ENCODE results near the gene KLHL13. TPM values are rescaled to one million over a fixed set of nuclear protein-coding genes. Genes with fewer than 3 reads are reported as not detected.
A peak's percentile ranks its signal among the peaks of the same experiment; 100 is the strongest.

The KLHL13 gene
- total RNA-seq, 4 donors from 2014 or later, result 1.2 to 5.2 (median 2.0) TPM

GRCh38 chrX:118117741-118118140 is 1.1 kb upstream of the KLHL13 start:
- TF ChIP-seq, protein P1, sequence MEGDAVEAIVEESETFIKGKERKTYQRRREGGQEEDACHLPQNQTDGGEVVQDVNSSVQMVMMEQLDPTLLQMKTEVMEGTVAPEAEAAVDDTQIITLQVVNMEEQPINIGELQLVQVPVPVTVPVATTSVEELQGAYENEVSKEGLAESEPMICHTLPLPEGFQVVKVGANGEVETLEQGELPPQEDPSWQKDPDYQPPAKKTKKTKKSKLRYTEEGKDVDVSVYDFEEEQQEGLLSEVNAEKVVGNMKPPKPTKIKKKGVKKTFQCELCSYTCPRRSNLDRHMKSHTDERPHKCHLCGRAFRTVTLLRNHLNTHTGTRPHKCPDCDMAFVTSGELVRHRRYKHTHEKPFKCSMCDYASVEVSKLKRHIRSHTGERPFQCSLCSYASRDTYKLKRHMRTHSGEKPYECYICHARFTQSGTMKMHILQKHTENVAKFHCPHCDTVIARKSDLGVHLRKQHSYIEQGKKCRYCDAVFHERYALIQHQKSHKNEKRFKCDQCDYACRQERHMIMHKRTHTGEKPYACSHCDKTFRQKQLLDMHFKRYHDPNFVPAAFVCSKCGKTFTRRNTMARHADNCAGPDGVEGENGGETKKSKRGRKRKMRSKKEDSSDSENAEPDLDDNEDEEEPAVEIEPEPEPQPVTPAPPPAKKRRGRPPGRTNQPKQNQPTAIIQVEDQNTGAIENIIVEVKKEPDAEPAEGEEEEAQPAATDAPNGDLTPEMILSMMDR (IDR thresholded peaks at IDR 0.05), result no peak
- DNase-seq (ENCODE audit: low spot score) (no peak), ATAC-seq (ENCODE audit: low FRiP score) (no peak)

GRCh38 chrX:118115953-118116712 is 477 bp downstream of the KLHL13 start:
- DNase-seq (ENCODE audit: low spot score) (no peak), ATAC-seq (ENCODE audit: low FRiP score) (peak; percentile 32)

DNA sequence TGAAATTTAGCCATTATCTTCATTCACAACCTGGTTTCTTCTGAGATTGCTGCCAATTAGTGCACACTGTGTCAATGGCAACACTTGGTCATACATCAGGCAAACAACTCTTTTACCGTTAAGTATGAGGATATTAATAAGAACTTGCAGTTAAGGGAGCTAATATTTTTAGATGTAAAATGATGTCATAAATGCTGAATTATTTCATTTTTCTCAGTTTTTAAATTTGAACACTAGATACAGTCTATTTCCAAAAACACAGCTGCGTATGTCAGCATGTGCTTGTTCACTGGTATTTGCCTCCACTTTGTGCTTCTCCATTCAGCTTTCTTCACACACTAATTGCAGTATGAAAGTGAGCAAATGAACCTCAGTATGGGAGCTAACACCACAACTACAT is 1.6 kb downstream of the KLHL13 start:
- ATAC-seq (ENCODE audit: low FRiP score) (no peak), DNase-seq (ENCODE audit: low spot score) (no peak)
- TF ChIP-seq, protein P1 (IDR thresholded peaks at IDR 0.05), result no peak

More at GRCh38 chrX:118115953-118116712, 477 bp downstream of the KLHL13 start:
- TF ChIP-seq, protein P1 (IDR thresholded peaks at IDR 0.05), result no peak

DNA sequence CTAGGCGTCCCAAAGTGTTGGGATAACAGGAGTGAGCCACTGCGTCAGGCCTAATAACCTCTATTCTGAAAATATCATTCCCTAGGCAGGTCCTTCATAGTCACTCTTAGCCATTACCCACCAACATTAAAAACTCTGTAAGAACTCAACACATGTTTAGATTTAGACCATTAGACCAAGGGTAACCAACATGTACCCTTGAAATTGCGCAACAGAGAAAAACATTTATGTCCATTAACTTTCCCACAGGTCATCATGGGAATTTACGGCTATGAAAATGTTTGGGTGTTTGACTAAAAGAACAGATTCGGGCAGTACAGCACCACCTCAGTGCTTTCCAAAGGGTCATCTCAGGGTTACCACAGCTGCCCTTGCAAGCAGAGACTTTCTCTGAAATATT is 7.5 kb downstream of the KLHL13 start:
- ATAC-seq (ENCODE audit: low FRiP score) (no peak), DNase-seq (ENCODE audit: low spot score) (no peak)
- TF ChIP-seq, protein P1 (IDR thresholded peaks at IDR 0.05), result no peak

DNA sequence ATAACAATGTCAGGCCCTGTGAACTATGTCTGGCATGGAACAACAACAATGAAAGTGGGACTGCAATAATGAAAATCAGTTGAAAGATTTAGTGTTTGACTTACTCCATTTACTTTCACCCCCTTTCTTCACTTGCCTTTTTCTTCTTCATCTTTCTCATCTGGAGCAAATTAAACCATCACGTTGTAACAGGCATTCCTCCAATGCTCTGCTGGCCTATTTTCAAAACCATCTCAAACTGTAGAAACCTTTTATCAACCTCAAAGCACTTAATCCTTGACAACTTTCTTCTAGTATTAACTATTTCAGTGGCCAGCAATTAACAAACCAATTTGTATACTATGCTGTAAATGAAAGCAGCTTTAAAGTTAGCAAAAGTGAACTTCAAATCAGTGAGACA is 8.3 kb downstream of the KLHL13 start:
- TF ChIP-seq, protein P1 (IDR thresholded peaks at IDR 0.05), result no peak
- no peak for DNase-seq (ENCODE audit: low spot score)
- no peak for ATAC-seq (ENCODE audit: low FRiP score)

GRCh38 chrX:118100091-118100490 is 16.5 kb downstream of the KLHL13 start:
- no peak for ATAC-seq (ENCODE audit: low FRiP score)
- DNase-seq (ENCODE audit: low spot score), result no peak
- TF ChIP-seq, protein P1 (IDR thresholded peaks at IDR 0.05), result no peak

DNA sequence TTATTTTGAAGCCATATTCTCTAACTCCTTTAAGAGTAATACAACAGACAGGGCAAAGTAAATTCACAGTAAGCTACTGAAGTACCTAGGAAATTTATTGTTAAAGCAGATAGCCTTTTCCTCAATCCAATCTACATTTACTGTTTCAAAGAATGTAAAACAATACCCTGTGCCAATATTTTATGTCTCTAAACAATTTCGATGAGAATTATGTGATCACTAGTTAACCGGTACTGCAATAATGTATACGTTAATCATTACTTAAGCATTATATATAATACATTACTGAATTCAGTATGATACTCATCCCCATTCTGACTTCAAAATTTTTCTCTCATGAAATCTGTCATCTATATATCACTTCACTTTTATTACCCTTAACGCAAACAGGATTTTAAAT is 28.5 kb downstream of the KLHL13 start:
- TF ChIP-seq, protein P1 (IDR thresholded peaks at IDR 0.05), result no peak
- ATAC-seq (ENCODE audit: low FRiP score) (no peak), DNase-seq (ENCODE audit: low spot score) (no peak)
